ENCODE data around the gene XIRP2. TPM values are rescaled to one million over a fixed set of nuclear protein-coding genes. Genes with fewer than 3 reads are reported as not detected.

XIRP2 gene
- total RNA-seq, 1 experiment from 2014 or later: under 0.01 TPM

GRCh38 chr2:166926657-166927056 lies 38.4 kb downstream of the XIRP2 start:
- DNase-seq (ENCODE audit: low read depth): no peak

- DNase-seq (ENCODE audit: low read depth): no peak
Observed at GRCh38 chr2:166932032-166932431, 43.8 kb downstream of the XIRP2 start.

GRCh38 chr2:166934817-166935216 lies 46.5 kb downstream of the XIRP2 start:
- DNase-seq (ENCODE audit: low read depth): no peak

- DNase-seq (ENCODE audit: low read depth): no peak
Observed at GRCh38 chr2:166942377-166942776, 54.1 kb downstream of the XIRP2 start.

- DNase-seq (ENCODE audit: low read depth): no peak
Observed at GRCh38 chr2:166944909-166945308, 56.6 kb downstream of the XIRP2 start.

GRCh38 chr2:166957686-166958085 lies 69.4 kb downstream of the XIRP2 start:
- no peak for DNase-seq (ENCODE audit: low read depth)

- DNase-seq (ENCODE audit: low read depth): no peak
Observed at GRCh38 chr2:166958986-166959481, 70.8 kb downstream of the XIRP2 start.

- no peak for DNase-seq (ENCODE audit: low read depth)
Observed at GRCh38 chr2:166959556-166959955, 71.3 kb downstream of the XIRP2 start.

GRCh38 chr2:166960702-166961270 lies 72.5 kb downstream of the XIRP2 start:
- no peak for DNase-seq (ENCODE audit: low read depth)

GRCh38 chr2:166961933-166962332 lies 73.7 kb downstream of the XIRP2 start:
- DNase-seq (ENCODE audit: low read depth): no peak

- DNase-seq (ENCODE audit: low read depth): no peak
Observed at GRCh38 chr2:166969486-166969885, 81.2 kb downstream of the XIRP2 start.

- DNase-seq (ENCODE audit: low read depth): no peak
Observed at GRCh38 chr2:166972002-166972401, 83.7 kb downstream of the XIRP2 start.

- DNase-seq (ENCODE audit: low read depth): no peak
Observed at GRCh38 chr2:166972418-166972817, 84.1 kb downstream of the XIRP2 start.

- DNase-seq (ENCODE audit: low read depth): no peak
Observed at GRCh38 chr2:166984188-166984587, 95.9 kb downstream of the XIRP2 start.

GRCh38 chr2:166984797-166985196 lies 96.5 kb downstream of the XIRP2 start:
- DNase-seq (ENCODE audit: low read depth): no peak

- DNase-seq (ENCODE audit: low read depth): no peak
Observed at GRCh38 chr2:166994588-166995336, 106.5 kb downstream of the XIRP2 start.

GRCh38 chr2:166996465-166996864 lies 108.2 kb downstream of the XIRP2 start:
- DNase-seq (ENCODE audit: low read depth): no peak

GRCh38 chr2:167001165-167001564 lies 112.9 kb downstream of the XIRP2 start:
- DNase-seq (ENCODE audit: low read depth): no peak

GRCh38 chr2:167005096-167005495 lies 116.8 kb downstream of the XIRP2 start:
- no peak for DNase-seq (ENCODE audit: low read depth)

GRCh38 chr2:167013227-167013626 lies 124.9 kb downstream of the XIRP2 start:
- DNase-seq (ENCODE audit: low read depth): no peak

- no peak for DNase-seq (ENCODE audit: low read depth)
Observed at GRCh38 chr2:167015806-167016205, 127.5 kb downstream of the XIRP2 start.

- no peak for DNase-seq (ENCODE audit: low read depth)
Observed at GRCh38 chr2:167017021-167017420, 128.7 kb downstream of the XIRP2 start.

- no peak for DNase-seq (ENCODE audit: low read depth)
Observed at GRCh38 chr2:167018590-167018989, 130.3 kb downstream of the XIRP2 start.

Measured in LHCN-M2 (cell line).